NCI-H510A (cell line): ENCODE results near the gene MAD1L1.

ENCODE experiments used
- DNase-seq: peaks from one replicate; lab custom pipeline; 2025; lab: John Stamatoyannopoulos, UW

MAD1L1 gene

GRCh38 chr7:2117646-2118045 lies 115.1 kb downstream of the MAD1L1 start:
- no peak for DNase-seq

GRCh38 chr7:2116989-2117591 lies 115.7 kb downstream of the MAD1L1 start:
- DNase-seq, result no peak

GRCh38 chr7:2116448-2116810 lies 116.3 kb downstream of the MAD1L1 start:
- DNase-seq, result no peak

GRCh38 chr7:2115760-2116447 lies 116.8 kb downstream of the MAD1L1 start:
- DNase-seq, result peak; percentile 68

GRCh38 chr7:2114926-2115759 lies 117.6 kb downstream of the MAD1L1 start:
- DNase-seq, result no peak

GRCh38 chr7:2114052-2114451 lies 118.7 kb downstream of the MAD1L1 start:
- DNase-seq, result no peak

GRCh38 chr7:2112261-2113198 lies 120.2 kb downstream of the MAD1L1 start:
- no peak for DNase-seq

- DNase-seq, result no peak
These were observed 121.2 kb downstream of the MAD1L1 start for GRCh38 chr7:2111568-2111967.

GRCh38 chr7:2110610-2111396 lies 121.9 kb downstream of the MAD1L1 start:
- no peak for DNase-seq

GRCh38 chr7:2109936-2110609 lies 122.7 kb downstream of the MAD1L1 start:
- DNase-seq, result peak; percentile 69

- no peak for DNase-seq
These were observed 123.4 kb downstream of the MAD1L1 start for GRCh38 chr7:2109251-2109872.

- peak; percentile 50 for DNase-seq
These were observed 124.1 kb downstream of the MAD1L1 start for GRCh38 chr7:2108501-2109250.

- no peak for DNase-seq
These were observed 124.7 kb downstream of the MAD1L1 start for GRCh38 chr7:2108071-2108455.

GRCh38 chr7:2107386-2108070 lies 125.2 kb downstream of the MAD1L1 start:
- DNase-seq, result no peak

GRCh38 chr7:2106924-2107323 lies 125.8 kb downstream of the MAD1L1 start:
- DNase-seq, result peak; percentile 94

- no peak for DNase-seq
These were observed 126.3 kb downstream of the MAD1L1 start for GRCh38 chr7:2106440-2106839.

GRCh38 chr7:2105917-2106316 lies 126.8 kb downstream of the MAD1L1 start:
- DNase-seq, result peak; percentile 42

GRCh38 chr7:2105280-2105679 lies 127.5 kb downstream of the MAD1L1 start:
- no peak for DNase-seq

GRCh38 chr7:2104716-2105115 lies 128.0 kb downstream of the MAD1L1 start:
- no peak for DNase-seq
